OCI-LY1 (cell line): Measurements from ENCODE around the gene SYNDIG1.

Experiments used
- EZH2 ChIP-seq: fragments of 200-600 bp; sonication (generic), shearing (Covaris generic); IDR thresholded peaks from 2 replicates; pipeline ENCODE4 v1.8.0; 2017; ENCODE audit warnings: borderline replicate concordance, mixed run types, mild to moderate bottlenecking, antibody characterized with exemption, low read length, moderate library complexity, mixed read lengths
- TF ChIP-seq, protein P1 (sequence below): fragments of 200-600 bp; sonication (generic), shearing (Covaris generic); IDR thresholded peaks from 2 replicates; pipeline ENCODE4 v1.5.1; 2017; ENCODE audit warnings: mild to moderate bottlenecking, antibody characterized with exemption, low read length, moderate library complexity, mixed read lengths

GRCh38 chr20:24452016-24452415, 17.4 kb upstream of the SYNDIG1 start:
- TF ChIP-seq, protein P1, sequence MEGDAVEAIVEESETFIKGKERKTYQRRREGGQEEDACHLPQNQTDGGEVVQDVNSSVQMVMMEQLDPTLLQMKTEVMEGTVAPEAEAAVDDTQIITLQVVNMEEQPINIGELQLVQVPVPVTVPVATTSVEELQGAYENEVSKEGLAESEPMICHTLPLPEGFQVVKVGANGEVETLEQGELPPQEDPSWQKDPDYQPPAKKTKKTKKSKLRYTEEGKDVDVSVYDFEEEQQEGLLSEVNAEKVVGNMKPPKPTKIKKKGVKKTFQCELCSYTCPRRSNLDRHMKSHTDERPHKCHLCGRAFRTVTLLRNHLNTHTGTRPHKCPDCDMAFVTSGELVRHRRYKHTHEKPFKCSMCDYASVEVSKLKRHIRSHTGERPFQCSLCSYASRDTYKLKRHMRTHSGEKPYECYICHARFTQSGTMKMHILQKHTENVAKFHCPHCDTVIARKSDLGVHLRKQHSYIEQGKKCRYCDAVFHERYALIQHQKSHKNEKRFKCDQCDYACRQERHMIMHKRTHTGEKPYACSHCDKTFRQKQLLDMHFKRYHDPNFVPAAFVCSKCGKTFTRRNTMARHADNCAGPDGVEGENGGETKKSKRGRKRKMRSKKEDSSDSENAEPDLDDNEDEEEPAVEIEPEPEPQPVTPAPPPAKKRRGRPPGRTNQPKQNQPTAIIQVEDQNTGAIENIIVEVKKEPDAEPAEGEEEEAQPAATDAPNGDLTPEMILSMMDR: no peak
- no peak for TF ChIP-seq EZH2
